Stimulated activated CD8-positive, alpha-beta memory T cell treated with anti-CD3 and anti-CD28 coated beads, Interleukin-15, amount 100 ng/mL, for 48 hours (primary cell): ENCODE measurements around the gene MLYCD.

ENCODE experiments used
- DNase-seq, 2 donors: peaks; one replicate each; pipeline ENCODE4 v3.0.0-alpha.2; 2020; ENCODE audit warnings: low read depth in 2 of 2

Gene MLYCD

DNA sequence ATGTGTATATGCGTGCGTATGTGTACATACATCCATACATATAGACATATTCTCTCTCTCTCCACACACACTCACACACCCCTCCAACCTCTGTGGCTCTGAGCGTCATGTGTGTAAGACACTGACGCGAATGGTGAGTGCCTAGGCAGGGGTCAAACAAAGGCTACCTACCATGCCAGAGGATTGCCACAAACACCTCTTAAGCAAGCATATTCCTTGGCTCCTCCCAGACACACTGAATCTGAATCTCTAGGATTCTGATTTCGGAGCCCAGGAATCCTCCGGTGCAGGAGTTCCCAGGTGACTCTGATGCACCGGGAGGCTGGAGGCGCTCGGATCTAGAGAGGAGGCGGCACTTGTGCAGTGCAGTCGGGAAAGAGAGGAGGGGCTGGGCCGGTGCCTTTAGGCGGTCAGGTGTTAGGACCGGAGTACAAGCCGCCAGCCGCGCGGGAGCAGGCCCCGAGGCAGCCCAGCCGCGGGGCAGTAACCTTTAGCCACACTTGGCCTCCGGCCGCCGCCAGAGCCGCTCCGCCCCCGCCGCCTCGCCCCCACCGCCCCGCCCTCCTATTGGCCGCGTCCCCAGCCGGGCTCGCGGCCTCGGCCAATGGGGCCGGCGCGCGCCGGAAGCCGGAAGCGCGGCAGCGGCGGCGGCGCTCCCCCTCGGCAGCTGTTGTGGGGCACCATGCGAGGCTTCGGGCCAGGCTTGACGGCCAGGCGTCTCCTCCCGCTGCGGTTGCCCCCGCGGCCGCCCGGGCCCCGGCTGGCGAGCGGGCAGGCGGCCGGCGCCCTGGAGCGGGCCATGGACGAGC lies at the start of gene MLYCD:
Gene MLYCD, plus strand, starts transcription at position 653 of the 809 bp plus-strand sequence. Its CDS starts 30 bp downstream, at position 683.
- DNase-seq, result peak; percentile 62 to 65

DNA sequence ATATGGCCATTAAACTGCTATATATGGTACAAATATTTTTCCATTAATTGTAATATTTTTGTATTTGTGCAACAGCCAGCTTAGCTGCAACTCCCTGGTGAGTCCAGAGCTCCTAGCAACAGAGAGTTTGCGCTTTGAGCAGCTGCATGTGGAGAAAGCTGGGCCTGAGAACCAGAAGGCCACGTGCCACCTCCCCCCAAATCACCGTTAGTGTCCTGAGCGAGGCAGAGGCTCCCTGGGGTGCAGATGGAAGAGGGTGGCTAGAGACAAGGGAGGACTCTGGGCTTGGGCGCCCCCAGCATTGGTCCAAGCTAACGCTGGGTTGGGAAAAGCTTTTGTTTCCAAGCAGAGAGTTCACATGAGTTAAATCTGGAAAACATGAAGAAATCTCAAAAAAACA lies 49.5 kb upstream of the MLYCD start:
- DNase-seq, result no peak

DNA sequence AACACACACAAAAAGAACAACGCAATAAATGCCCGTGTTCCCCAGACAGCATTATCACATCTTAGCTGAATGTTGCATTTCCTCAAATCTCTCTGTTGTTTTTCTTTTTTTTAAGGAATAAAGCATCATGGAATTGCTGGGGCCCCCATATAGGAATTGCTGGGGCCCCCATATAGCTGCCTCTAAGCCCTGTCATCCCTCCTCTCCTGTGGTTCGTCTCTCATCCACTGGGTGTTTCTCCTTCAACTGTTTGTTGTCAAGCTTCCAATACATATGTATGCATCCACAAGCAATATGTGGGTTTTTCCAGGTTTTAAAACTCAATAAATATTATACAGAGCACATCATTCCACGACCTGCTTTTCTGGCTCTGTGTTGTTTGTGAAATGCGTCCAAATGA lies 48.0 kb upstream of the MLYCD start:
- DNase-seq, result no peak

DNA sequence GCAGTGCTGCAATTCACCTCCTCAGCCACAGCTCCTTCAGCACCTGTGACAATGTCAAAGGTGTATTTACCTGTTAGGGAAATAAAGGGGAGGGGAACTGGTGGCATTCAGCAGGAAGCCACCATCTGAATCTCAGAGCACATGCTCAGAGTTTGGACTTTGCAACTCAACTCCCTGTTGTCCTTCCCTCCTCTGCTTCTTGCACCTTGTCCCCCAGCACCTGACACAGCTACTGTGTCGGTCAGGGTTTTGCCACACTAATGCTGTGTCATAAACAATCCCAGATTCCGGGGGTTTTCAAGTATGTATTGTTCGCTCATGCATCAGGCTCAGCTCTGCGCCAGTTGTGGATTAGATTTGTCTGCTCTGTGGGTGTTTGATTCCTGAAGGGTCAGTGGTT lies 47.4 kb upstream of the MLYCD start:
- no peak for DNase-seq

DNA sequence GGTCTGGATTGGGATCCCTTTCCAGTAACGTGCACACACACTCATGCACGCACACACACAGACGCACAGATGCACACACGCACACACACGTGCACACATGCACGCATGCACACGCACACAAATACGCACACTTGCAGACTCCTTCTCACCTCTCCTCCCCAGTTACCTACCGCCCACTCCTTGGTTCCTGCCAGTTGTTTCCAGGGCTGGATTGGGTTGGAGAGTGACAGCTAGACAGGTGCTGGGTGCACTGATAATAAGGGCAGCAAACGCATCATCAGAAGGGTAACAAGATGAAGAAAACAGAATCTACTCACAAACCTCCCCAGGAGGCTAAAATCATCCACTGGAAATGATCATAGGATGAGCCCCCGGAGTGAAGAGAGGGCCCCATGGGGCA lies 46.1 kb upstream of the MLYCD start:
- no peak for DNase-seq

DNA sequence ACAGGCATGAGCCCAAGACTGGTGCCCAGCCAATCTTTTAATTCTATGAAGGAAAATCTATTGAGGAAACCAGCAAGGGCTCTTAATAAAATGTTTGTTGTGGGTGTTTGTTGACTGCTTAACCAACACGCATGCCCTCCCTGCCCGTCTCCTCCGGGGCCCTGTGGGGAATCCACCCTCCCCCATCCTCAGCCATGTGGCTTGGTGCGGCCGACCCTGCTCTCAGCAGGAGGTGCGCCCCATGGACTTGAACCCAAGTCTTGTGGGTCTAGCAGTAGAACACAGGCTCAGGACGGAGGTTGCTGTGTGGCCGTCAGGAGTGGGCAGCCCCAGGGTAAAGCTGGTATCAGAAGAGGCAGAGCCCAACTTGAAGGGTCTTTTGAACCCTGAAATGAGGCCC lies 45.1 kb upstream of the MLYCD start:
- DNase-seq, result no peak

DNA sequence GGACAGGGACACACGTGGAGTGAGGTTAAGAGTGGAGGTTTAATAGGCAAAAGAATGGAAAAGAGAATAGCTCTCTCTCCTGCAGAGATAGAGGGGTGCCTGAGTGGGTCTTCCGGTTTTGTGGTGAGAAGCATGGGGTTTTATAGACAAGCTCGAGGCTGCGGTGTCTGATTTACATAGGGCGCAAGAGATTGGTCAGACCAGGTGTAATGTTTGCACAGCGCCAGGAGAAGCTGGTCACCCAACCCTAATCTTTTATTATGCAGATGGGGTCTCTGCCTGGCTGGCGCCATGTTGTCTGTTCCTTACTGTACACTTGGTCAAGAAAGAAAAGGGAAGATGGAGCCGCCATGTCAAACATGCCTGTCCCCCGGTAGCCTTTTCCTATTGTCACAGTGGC lies 44.5 kb upstream of the MLYCD start:
- DNase-seq, result no peak

DNA sequence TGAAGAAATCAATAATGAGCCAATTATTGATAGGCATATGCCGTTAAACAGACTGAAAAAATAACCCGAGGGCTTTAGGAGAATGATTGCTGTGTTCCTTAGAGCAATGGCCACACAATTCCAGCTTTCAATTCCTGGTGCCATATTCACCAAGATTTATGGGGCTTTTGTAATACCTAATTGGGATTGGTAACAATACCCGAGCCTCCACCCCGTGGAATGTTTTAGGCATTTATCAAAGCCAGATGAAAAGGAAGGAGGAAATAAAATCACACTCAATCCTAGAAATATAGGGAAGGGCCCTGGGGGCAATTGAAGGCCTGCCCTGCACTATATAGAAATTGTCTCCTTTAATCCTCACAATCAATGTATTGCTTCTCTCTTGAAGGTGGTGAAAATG lies 42.1 kb upstream of the MLYCD start:
- DNase-seq, result no peak

DNA sequence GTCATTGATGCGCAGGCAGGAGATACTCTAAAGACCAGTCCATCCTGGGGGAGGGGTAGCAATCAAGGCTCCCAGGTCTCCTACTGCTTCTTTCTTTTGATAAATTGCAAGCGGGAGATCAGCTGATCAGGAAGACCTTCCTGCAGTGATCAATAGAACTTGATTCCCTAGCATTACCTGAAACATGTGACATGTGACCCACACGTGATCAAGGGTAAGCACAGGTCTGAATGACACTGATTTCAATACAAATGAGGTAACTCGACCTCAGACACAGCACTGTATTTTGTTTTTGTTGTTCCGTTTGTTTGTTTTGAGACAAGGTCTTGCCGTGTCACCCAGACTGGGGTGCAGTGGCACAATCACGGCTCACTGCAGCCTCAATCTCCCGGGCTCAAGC lies 39.6 kb upstream of the MLYCD start:
- no peak for DNase-seq

DNA sequence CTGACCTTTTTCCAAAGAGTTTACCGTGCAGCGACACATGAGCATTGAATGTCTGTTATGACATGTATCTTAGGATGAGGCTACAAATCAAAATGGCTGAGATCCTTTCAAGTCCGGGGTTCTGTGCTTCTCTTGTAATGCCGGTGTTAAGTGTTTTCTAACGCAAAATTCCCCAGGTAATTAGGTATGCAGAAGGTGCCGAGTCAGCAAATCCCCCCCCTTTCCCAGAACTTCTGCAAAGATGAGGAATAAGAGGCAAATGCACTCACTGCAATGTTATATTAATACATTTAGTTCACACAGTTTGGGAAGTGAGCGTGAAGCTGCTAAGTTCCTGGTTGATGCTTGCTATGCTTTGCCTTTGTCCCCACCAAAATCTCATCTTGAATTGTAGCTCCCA lies 36.3 kb upstream of the MLYCD start:
- DNase-seq, result no peak

DNA sequence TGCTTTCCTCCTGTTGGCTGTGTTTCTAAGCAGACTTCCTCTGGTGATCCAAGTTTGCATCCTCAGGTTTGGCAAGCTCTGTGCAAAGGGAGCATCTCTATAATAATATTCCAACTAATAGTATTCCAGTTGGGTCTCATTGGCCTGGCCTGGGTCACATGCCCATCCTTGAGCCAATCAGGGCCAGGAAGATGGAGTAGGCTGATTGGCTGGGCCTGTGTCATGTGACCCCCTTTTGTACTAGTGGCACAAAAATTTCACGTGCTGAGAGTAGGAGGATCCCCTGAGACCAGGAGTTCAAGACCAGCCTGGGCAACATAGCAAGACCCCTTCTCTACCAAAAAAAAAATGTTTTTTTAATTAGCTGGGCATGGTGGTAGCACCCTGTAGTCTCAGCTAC lies 35.2 kb upstream of the MLYCD start:
- no peak for DNase-seq

DNA sequence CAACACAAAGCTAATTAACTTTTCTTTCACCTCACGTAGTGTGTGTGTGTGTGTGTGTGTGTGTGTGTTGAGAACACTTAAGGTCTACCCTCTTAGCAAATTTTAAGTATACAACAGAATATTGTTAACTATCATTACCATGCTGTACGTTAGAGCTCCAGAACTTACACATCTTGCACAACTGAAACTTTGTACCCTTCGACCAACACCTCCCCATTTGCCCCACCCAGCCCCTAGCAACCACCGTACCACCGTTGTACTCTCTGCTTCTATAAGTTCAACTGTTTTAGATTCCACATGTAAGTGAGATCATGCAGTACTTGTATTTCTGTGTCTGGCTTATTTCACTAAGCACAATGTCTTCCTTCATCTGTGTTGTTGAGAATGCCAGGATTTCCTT lies 28.1 kb upstream of the MLYCD start:
- DNase-seq, result no peak

DNA sequence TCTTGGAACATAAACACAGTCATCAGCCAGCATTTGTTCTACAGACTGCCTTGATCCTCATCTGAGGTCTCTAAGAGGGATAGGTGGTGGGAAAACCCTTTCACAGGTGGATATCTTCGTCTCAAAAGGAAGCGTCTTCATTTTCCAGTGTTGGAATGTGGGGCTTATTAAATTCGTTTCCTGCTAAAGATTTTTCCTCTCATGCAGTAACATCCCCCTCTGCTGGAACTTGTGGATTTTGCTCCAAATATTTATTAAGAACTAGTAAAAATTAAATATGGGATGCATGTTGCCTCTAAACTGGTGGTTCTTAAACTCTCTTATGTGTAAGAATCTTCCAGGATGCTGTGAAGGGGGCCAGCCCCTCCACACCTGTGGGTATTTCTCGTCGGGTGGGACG lies 20.1 kb upstream of the MLYCD start:
- DNase-seq, result no peak

DNA sequence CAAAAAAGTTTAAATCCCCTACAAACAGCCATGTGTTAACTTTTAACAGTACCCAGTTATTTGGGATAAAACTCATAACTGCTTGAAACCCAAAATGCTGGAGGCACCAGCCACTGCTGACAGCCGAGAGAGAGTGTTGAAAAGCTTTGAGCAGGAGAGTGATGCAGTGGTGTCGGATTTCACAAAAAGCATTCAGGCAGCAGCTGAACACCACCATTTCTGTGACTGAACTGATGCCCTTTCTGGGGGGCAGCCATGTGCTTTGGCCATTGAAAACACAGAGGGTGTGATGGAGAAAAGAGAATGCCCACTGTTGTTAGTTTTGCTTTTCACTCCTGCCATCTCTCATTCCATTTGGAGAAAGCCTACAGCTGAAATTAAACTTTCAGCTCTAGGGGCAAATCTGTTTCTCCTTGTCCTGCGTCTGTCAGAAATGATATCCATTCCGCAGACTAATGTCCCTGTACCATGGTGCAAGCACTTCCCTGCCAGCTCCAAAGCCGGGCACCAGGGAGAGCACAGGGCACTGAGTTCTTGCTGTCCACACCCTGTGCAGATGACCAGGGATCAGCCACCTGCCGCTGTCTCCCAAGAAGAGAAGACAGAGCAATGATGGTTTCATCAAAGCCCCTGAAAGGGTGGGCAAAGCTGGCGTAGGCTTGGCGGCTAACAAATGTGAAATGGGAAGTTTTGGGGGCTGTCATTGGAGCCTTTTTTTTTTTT lies 16.6 kb upstream of the MLYCD start:
- no peak for DNase-seq

DNA sequence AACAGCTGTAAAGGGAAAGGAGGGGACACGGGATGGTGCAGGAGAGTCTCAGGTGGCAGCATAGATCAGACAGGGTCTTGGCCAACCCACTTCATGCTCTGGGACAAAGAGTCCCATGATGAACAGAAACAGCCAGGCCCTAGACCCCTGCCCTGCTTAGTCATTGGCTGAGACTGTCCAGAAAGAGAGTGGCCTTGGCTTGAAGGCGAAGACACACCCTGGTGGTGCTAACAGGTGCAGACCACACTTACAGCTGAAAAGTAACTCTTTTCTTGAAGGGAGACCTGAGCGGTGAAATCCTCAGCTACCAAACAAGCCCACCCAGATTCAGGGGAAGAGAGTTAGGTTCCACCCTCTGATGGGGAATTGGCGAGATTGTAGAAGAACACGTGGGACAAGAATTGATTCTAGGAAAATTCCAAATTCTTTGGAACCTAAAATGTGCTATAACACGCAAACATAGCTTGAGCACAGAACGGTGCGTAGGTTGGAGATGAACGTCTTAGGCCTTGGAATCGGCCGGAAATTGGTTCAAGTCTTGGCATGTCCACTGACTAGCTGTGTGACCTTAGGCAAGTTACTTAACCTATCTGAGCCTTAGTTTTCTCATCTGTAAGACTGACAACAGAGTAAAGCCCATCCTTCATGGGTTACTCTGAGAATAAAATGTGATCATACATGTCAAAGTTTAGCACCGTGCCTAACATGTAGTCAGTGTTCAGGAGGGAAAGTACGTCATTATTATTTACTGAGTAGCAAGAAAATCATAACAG lies 12.5 kb upstream of the MLYCD start:
- DNase-seq, result no peak

DNA sequence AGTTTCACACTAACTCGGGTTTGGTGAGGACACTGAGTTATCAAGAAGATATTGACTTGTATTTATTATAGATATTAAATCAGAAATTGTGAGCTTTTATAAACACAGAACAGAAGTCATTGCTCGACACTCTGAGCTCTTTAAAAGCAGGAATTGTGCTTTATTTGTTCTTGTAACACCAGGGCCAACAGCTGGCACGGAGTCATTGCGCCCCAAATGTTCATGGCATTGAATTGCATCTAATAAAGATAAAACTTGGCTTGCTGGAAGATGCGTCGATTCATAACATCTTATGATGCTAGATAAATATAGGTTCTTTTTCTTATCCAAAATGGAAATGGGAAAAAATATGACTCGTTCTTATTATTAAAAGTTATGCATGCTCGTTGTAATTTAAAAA lies 11.8 kb upstream of the MLYCD start:
- DNase-seq, result no peak

DNA sequence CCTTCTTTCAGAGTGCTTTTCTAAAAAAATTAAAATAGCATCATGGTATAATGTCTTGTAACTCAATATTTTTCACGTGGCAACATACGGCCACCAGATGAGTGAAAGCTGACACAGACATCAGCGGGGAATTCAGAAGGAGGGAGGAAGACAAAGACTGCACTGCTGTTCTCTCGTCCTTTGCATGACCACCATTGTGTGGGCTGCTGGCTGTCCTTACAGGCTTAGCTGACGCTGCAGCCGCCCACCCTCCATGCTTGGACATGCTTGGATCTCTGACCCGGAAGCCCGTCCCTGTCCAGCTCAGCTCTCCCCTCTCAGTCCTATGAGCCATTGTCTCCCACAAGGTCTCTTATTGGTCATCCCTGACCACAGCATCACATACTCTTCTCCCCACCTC lies 11.4 kb upstream of the MLYCD start:
- no peak for DNase-seq

DNA sequence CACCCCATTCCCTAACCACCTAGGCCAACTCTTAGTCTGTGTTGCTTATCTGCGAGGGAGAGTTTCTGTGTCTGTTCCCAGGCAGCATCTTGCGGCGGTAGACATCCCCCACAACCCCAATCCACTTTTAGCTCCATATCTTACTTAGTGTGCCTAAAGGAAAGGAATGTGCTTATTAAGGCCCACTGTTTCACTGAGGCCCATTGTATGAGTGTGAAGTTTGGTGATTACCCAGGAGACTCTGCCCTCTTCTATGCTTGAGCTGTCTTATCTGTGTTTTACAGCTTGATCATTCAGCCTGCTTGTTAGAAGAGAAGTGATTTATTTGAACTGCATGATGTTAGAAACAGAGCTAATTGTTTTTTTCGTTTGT lies 10.3 kb upstream of the MLYCD start:
- no peak for DNase-seq

DNA sequence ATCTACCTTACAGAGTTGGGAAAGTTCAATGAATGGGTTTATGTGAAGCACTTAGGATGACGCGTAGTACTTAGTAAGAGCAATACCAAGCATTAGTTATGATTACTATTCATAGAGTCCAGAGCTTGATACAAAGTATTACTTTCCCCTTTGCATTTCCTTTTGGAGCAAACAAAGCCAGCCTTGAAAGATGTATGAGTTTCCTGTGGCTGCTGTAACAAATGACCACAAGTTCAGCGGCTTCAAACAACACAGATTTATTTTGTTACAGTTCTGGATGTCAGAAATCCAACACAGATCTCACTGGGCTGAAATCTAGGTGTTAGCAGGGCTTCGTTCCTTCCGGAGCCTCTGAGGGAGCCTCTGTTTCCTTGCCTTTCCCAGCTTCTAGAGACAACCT lies 8.6 kb upstream of the MLYCD start:
- DNase-seq, result no peak

DNA sequence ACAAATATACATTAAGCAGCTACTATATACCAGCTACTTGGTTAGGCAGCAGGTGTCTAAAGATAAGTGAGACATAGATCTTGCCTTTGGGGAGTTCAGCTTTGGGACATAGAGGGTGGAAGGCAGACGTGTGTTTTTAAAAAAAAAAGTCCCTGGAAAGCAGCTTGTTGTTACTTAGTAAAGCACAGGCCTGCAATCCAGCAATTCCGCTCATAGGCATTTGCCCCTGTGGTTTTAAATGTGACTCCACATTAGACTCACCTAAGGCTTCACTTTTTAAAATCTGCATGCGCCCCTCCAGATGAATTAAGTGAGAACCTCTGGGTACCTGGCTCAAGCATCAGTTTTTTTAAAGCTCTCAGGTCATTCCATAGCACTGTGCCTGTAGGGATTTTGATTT lies 7.2 kb upstream of the MLYCD start:
- no peak for DNase-seq

DNA sequence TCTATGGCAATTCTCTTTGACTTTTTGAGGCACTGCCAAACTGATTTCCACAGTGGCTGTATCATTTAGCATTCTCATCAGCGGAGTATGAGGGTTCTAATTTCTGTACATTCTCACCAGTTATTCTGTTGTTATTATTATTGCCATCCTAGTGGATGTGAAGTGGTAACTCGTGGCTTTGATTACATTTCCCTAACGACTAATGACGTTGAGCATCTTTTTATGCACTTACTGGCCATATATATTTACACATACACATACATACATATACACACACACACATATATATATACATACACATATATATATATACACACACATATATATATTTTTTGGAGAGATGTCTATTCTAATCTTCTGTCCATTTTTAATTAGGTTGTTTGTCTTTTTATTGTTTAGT lies 3.7 kb upstream of the MLYCD start:
- DNase-seq, result no peak

DNA sequence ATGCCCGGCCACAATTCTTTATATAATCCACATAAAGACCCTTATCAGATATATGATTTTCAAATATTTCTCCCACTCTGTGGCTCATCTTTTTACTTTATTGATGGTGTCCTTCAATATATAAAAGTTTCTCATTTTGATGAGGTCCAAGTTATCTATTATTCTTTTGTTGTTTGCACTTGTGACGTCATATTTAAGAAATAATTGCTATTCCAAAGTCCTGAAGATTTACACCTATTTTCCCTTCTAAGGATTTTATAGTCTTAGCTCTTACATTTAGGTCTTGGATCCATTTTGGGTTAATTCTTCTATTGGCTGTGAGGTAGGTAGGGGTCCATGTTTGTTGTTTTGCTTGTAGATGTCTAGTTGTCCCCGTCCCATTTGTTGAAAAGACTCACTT lies 3.0 kb upstream of the MLYCD start:
- no peak for DNase-seq
